Activated CD8-positive, alpha-beta memory T cell treated with anti-CD3 and anti-CD28 coated beads, Interleukin-2, amount 10 ng/mL, durations not matched to agents 7 days and 5 days (primary cell): ENCODE results near the gene UBA7. TPM values are rescaled to one million over a fixed set of nuclear protein-coding genes. Genes with fewer than 3 reads are reported as not detected.
A peak's percentile ranks its signal among the peaks of the same experiment; 100 is the strongest.

Experiments
- ATAC-seq: fragments of 150-1000 bp; cut with Tn5 transposase; one replicate; pipeline ENCODE4 v1.10.0; 2021; ENCODE audit warnings: moderate library complexity
- CTCF ChIA-PET: fragments of 350-600 bp; sonication (Branson Sonifier 250); formaldehyde crosslinking; loops from one replicate; lab custom pipeline; 2021; ENCODE audit warnings: antibody characterized with exemption; lab: Charles Lee
- DNase-seq: peaks from one replicate; pipeline ENCODE4 v3.0.0-alpha.2; 2020
- H3K27ac Mint-ChIP-seq: one replicate; pipeline ENCODE4 v1.8.0; 2021; ENCODE audit warnings: mild to moderate bottlenecking, mixed read lengths
- H3K27me3 Mint-ChIP-seq: one replicate; pipeline ENCODE4 v1.8.0; 2021; ENCODE audit warnings: mixed read lengths
- H3K36me3 Mint-ChIP-seq: one replicate; pipeline ENCODE4 v1.8.0; 2021; ENCODE audit warnings: mild to moderate bottlenecking, mixed read lengths
- H3K4me1 Mint-ChIP-seq: one replicate; pipeline ENCODE4 v1.8.0; 2021; ENCODE audit warnings: mixed read lengths
- H3K4me3 Mint-ChIP-seq: one replicate; pipeline ENCODE4 v1.8.0; 2021; ENCODE audit warnings: mild to moderate bottlenecking, moderate library complexity, mixed read lengths
- H3K9me3 Mint-ChIP-seq: one replicate; pipeline ENCODE4 v1.8.0; 2022; ENCODE audit warnings: low read depth, mixed read lengths
- total RNA-seq, 2 experiments: library from RNA; stranded (reverse); gene quantifications; one replicate each; pipeline ENCODE4 v1.2.3, GENCODE V29; 2021

UBA7 gene
- total RNA-seq, 2 experiments from 2014 or later = 149 to 212 TPM

DNA sequence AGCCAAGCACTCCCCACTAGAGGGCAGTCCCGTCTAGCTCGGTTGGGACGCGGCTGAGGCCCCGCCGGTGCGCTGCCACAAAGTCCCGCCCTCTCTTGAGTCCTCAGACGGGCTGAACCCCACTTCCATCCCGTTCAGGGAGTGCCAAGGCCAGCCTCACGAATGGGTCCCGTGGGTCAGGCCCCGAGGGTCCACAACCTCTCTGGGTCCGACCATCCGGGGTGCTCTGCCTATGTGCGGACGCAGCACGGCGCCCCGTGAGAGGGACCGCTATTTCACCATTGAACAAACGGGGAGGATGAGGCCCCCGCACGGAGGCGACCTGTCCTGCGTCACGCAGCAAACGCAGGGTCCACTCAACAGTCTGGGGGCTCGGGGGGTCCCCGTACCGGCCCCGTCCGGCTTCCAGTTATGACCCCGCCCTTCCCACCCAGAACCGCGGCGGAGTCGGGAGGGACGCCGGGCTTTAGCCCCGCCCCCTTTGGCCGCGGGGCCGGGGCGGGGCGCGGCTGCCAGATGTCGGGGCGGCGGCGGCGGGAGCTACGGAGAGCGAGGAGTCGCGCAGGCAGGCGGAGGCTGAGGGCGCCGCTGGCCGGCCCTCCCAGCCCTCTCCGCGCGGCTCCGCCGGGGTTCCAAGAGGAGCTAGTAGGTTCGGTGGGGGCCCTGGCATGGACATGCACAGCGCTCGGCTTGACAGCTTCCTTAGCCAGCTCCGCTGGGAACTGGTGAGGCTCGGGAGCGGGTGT, 10.9 kb downstream of the UBA7 start, which contains the start of gene INKA1:
INKA1 (plus strand) TSS at position 543 of the 746 bp plus-strand sequence; CDS start at position 675, 132 bp downstream.
- Mint-ChIP-seq H3K27me3 (peaks cover 11% of the 10 kb centered on the region), H3K27ac (peak within 1 kb of the TSS; percentile 76), H3K4me1 (peaks cover 31% of the 10 kb centered on the region), H3K9me3 (no peaks in the 10 kb centered on the region), H3K36me3 (no peaks in the 10 kb centered on the region), H3K4me3 (peak within 1 kb of the TSS; percentile 80)
- DNase-seq (peak; percentile 93), ATAC-seq (peak; percentile 89)
- CTCF ChIA-PET = interaction anchor here (0.6 to 15.8 kb wide), 33 partner anchors 9 to 444 kb away, joined by 3 to 261 read pairs (median 5); partner anchors contain the start of genes AMIGO3, IP6K1, MON1A and MST1R

DNA sequence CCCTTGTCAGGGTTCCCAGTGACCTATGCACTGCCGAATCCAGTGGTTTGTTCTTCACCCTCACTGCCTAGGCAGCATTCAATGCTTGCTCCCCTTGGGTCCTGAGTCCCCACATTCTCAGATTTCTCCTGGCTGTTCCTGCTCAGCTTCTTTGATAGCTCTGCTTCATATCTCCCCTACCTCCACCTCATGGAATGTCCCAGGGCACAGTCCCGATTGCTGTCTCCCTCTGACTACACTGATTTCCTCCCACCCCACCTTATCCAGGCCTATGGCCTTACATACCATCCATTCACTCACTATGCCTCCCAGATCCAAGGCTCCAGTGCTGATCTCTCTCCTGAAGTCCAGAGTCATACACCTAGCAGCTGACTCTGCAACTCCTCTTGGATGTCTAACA, 12.6 kb downstream of the UBA7 start:
- ATAC-seq (no peak), DNase-seq (no peak)
- CTCF ChIA-PET = interaction anchor here (0.8 to 15.8 kb wide), 9 partner anchors 11 to 100 kb away, joined by 3 to 261 read pairs (median 14); partner anchors contain the start of genes AMIGO3, IP6K1, TRAIP and UBA7
- H3K9me3 Mint-ChIP-seq = no peaks in the 10 kb centered on the region
- no peaks in the 10 kb centered on the region for H3K36me3 Mint-ChIP-seq
- no peak overlapping the region for H3K4me3 Mint-ChIP-seq
- peaks cover 11% of the 10 kb centered on the region for H3K27me3 Mint-ChIP-seq
- H3K4me1 Mint-ChIP-seq = peaks cover 14% of the 10 kb centered on the region
- no peak overlapping the region for H3K27ac Mint-ChIP-seq

DNA sequence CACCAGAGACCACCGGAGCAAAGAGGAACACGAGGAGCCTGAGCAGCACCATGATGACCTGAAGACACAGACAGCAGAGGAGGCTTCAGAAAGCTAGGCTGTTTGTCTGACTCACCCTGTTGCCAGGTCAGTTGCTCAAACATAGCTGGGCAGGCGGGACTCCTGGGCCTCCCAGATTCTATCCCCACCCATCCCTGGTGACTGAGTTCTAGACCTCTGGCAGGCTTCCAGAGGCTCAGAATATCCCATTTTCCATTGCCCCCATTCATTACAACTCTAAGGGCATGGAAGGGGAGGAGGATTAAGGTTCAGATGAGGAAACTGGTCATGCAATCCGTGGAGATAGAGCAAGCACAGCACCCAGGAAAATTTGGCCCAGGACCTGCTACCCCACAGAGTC, 14.0 kb downstream of the UBA7 start, which contains the start of gene CDHR4:
CDHR4 (minus strand) TSS at position 113 of the 400 bp plus-strand sequence; CDS start at position 52, 61 bp downstream.
- no peak within 1 kb of the TSS for H3K27ac Mint-ChIP-seq
- H3K4me3 Mint-ChIP-seq = no peak within 1 kb of the TSS
- H3K9me3 Mint-ChIP-seq = no peaks in the 10 kb centered on the region
- peaks cover 10% of the 10 kb centered on the region for H3K4me1 Mint-ChIP-seq
- peaks cover 11% of the 10 kb centered on the region for H3K27me3 Mint-ChIP-seq
- no peak for ATAC-seq
- H3K36me3 Mint-ChIP-seq = no peaks in the 10 kb centered on the region
- CTCF ChIA-PET = interaction anchor here (0.7 to 15.8 kb wide), 4 partner anchors 12 to 37 kb away, joined by 3 to 261 read pairs (median 48); partner anchors contain the start of gene UBA7
- DNase-seq = no peak

DNA sequence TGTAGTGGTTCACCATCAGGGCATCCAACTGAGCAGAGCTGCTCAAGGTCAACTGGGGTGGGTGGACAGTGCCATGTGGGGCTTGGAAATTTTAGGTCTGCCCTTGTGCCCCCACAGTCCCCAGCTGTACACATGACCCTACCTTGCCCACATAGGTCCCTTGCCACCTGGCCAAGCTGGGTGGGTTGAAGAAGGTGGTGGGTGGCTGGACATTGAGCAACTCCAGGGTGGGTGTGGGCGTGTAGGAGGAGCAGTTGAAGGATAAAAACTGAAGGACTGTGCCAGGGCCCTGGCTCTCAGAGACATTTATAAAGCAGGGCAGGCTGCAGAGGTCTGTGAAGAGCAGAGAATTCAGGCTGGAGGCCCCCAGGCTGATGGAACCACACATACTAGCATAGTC, 14.6 kb downstream of the UBA7 start:
- no peak for DNase-seq
- Mint-ChIP-seq H3K27ac (no peak overlapping the region), H3K4me3 (no peak overlapping the region), H3K9me3 (no peaks in the 10 kb centered on the region), H3K4me1 (peaks cover 9% of the 10 kb centered on the region), H3K36me3 (no peaks in the 10 kb centered on the region), H3K27me3 (peaks cover 11% of the 10 kb centered on the region)
- no peak for ATAC-seq
- CTCF ChIA-PET = interaction anchor here (0.7 to 15.8 kb wide), 5 partner anchors 12 to 259 kb away, joined by 3 to 261 read pairs (median 10); partner anchors contain the start of gene UBA7

DNA sequence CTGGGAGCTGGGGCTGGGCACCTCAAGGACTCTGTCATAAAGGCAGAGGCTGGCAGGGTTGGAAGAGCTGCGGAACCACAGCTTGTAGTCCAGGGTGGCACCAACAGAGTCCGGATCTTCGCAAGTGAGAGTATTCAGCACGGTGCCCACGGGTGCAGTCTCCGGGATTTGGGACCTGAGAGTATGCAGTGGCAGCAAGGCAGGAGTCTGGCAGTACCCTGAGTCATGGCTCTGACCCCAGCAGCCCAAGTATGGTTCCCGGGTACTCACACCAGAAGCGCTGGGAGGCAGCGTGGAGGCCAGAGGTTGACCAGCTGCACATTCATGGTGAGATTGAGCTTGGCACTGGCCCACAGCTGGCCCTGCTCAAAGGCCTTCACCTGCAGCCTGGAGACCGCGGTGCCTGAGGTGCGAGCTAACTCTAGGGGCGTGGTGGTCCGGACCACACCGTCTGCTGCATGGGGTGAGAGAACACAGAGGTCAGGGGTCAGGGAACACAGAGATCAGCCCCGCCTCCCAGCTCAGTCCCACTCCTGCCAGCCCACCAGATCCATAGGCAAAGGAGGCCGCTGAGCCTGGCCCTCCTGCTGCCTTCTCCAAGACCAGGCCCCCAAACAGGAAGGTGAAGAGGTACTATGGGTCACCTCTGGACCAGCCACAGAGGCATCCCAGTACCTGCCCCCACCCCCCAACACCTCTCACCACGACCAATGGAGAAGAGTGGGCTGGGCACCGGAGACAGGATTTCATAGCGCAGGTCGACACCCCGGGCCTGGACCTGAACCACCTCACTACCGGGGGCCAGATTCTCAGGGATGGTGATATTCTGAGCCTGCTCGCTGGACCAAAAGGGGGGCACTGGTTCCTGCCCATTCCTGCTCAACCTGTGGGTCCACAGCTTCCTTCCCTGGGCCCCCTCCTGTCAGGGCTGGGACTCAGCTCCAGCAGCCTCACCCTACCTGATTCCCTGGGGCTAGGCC, 18.5 kb downstream of the UBA7 start:
- DNase-seq = no peak
- Mint-ChIP-seq H3K9me3 (no peaks in the 10 kb centered on the region), H3K36me3 (no peaks in the 10 kb centered on the region), H3K4me1 (peaks cover 4% of the 10 kb centered on the region), H3K4me3 (no peak overlapping the region), H3K27ac (no peak overlapping the region), H3K27me3 (no peaks in the 10 kb centered on the region)
- CTCF ChIA-PET = no interaction called here
- no peak for ATAC-seq

DNA sequence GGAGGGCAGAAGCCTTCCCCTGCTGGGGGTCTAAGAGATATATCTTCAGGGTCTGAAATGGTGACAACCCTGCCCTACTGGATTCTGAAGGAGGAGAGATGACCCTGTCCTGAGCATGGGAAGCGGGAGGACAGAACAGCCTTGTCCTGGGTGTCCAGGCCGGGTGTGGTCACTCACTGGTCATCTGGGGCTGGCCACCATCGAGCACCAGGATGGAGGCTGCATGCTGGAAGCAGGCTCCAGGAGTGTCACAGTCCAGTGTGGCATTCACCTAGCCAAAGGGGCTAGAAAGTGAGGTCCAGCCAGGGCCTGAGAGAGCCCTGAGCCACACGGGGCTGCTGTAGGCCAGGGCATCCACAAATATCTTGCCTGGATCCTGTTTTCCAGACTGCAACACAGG, 19.3 kb downstream of the UBA7 start:
- H3K27ac Mint-ChIP-seq = no peak overlapping the region
- DNase-seq (no peak), ATAC-seq (no peak)
- no peaks in the 10 kb centered on the region for H3K27me3 Mint-ChIP-seq
- no peaks in the 10 kb centered on the region for H3K9me3 Mint-ChIP-seq
- H3K4me1 Mint-ChIP-seq = peaks cover 6% of the 10 kb centered on the region
- no peaks in the 10 kb centered on the region for H3K36me3 Mint-ChIP-seq
- CTCF ChIA-PET = interaction anchor here (1.9 kb wide), 1 partner anchor 8 kb away, joined by 6 read pairs; the partner anchor contains the start of gene INKA1
- H3K4me3 Mint-ChIP-seq = no peak overlapping the region

DNA sequence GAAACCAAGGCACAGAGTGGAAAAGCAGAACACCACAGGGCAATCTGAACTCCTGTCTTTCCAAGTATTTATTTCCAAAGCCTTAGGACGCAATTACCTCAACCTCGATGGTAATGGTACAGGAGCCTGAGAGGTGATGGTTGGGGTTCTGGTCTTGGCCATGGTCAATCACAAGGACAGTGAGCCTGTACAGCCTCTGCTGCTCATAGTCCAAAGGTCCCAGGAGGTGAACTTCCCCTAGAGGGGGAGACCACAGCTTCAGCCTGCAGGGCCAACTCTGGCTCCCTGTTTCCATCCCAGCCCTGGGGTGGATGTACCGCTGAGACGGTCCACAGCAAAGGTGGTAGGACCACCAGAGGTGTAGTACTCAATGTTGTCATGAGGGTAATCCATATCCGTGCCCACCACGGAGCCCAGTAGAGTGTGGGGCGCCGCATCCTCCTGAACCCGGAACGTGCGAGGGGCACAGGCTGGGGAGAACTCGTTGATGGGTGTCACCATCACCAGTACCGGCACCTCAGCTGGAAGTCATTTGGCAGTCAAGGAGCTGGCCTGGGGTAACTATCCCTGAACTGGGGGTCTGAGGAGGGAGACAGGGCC, 20.2 kb downstream of the UBA7 start:
- ATAC-seq = no peak
- no peaks in the 10 kb centered on the region for H3K27me3 Mint-ChIP-seq
- DNase-seq = no peak
- no peaks in the 10 kb centered on the region for H3K9me3 Mint-ChIP-seq
- H3K4me1 Mint-ChIP-seq = peaks cover 6% of the 10 kb centered on the region
- H3K27ac Mint-ChIP-seq = no peak overlapping the region
- no peaks in the 10 kb centered on the region for H3K36me3 Mint-ChIP-seq
- CTCF ChIA-PET = interaction anchor here (1.9 kb wide), 1 partner anchor 9 kb away, joined by 6 read pairs; the partner anchor contains the start of gene INKA1
- no peak overlapping the region for H3K4me3 Mint-ChIP-seq

DNA sequence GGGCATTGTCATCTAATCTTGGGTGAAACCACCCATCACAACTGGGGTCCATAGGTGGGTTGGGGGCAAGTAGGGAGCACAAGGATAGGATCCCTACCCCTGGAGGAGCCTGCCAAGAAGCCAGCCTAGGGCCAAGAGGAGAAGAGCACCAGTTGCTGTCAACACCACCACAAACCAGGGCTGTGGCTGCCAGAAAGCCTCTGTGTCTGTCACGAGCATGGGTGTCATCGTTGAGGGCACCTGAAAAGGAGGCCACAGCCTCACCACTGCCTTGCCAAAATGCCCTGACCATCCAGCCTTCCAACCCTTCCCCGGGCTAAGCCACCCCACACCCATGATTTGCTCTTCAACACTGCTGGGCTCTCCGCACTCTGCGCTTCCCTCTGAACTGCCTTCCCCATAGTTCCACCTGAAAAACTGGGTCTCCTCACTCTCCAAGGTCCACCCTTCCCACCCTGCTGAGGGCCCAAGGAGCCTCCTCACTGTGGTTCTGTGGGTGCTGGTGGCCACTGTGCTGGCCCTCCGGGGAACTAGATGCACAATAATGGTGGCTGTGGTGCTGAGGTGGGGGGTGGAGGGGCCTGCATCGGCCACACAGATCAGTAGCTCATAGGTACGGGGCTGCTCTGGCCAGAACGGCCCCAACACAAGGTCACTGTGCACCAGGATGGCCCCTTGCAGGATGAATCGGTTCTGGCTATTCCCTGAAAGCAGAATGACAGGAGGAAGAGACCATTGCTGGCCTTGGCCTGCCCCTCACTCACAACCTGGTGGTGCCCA, 21.2 kb downstream of the UBA7 start:
- H3K27me3 Mint-ChIP-seq = no peaks in the 10 kb centered on the region
- CTCF ChIA-PET = interaction anchor here (0.9 to 1.9 kb wide), 2 partner anchors 10 to 46 kb away, joined by 3 to 6 read pairs; partner anchors contain the start of gene INKA1
- no peaks in the 10 kb centered on the region for H3K9me3 Mint-ChIP-seq
- DNase-seq = no peak
- no peak overlapping the region for H3K27ac Mint-ChIP-seq
- H3K36me3 Mint-ChIP-seq = no peaks in the 10 kb centered on the region
- ATAC-seq = no peak
- peaks cover 6% of the 10 kb centered on the region for H3K4me1 Mint-ChIP-seq
- H3K4me3 Mint-ChIP-seq = no peak overlapping the region

DNA sequence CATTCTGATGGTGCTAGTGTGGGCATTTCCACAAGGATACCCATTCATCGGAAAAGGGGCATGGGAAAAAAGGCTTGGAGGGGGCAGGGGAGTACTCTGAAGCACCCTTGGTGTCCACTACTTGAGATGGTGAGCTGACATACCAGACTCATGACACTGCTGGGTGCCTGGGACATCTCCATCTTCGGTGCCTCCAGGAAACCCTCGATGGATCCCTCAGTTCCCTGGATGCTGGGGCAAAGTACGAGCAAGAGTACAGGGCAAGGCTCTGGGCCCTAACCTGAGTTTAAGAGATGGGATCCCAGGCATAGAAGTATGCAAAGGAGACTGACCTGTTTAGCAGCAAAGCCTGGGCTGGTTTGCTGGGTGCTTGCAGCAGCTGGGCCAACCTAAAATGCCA, 22.2 kb downstream of the UBA7 start:
- Mint-ChIP-seq H3K27ac (no peak overlapping the region), H3K27me3 (no peaks in the 10 kb centered on the region), H3K9me3 (no peaks in the 10 kb centered on the region), H3K4me3 (no peak overlapping the region), H3K4me1 (peaks cover 14% of the 10 kb centered on the region), H3K36me3 (no peaks in the 10 kb centered on the region)
- no peak for DNase-seq
- CTCF ChIA-PET = interaction anchor here (0.7 to 3.0 kb wide), 3 partner anchors 11 to 47 kb away, joined by 3 to 16 read pairs (median 3); partner anchors contain the start of gene INKA1
- ATAC-seq = no peak

DNA sequence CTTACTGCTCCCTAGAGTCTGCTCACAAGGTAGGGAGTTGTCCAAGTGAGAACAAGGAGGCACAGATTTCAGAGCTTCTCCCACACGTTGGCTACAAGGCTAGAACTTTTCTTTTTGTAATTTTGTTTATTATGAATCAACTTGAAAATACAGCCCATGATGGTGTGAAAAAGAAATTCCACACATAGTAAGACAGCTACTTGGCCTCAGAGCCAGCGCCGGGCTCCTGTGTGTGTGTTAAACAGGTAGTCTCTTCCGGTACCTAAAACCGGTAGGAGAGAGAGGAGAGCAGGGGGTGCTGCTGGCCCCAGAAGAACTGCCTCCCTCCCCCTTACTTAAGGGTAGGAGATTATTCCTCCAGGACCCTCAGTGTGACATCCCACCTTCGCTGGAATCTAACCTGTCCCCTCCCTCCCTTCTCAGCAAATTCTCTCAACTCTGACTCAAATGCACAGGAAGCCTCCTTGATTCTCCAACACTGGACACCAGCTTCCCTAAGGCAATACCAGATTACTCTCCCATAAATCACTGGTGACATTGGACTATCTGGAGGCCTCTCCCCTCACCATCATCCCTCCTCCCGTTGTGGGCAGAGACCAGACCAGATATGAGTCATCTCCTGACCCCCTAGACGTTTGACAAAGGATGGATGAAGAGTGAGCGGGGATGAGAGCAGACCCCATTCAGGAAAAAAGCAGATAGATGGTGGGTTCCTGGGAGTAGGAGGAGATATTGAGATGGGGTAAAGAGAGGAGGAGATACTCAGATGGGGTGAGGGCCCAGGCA, 22.9 kb downstream of the UBA7 start:
- H3K36me3 Mint-ChIP-seq = no peaks in the 10 kb centered on the region
- CTCF ChIA-PET = interaction anchor here (0.7 to 3.0 kb wide), 5 partner anchors 12 to 445 kb away, joined by 3 to 16 read pairs (median 3); partner anchors contain the start of gene INKA1
- no peak overlapping the region for H3K4me3 Mint-ChIP-seq
- H3K27ac Mint-ChIP-seq = no peak overlapping the region
- H3K27me3 Mint-ChIP-seq = no peaks in the 10 kb centered on the region
- no peaks in the 10 kb centered on the region for H3K9me3 Mint-ChIP-seq
- DNase-seq (no peak), ATAC-seq (no peak)
- H3K4me1 Mint-ChIP-seq = peaks cover 15% of the 10 kb centered on the region

DNA sequence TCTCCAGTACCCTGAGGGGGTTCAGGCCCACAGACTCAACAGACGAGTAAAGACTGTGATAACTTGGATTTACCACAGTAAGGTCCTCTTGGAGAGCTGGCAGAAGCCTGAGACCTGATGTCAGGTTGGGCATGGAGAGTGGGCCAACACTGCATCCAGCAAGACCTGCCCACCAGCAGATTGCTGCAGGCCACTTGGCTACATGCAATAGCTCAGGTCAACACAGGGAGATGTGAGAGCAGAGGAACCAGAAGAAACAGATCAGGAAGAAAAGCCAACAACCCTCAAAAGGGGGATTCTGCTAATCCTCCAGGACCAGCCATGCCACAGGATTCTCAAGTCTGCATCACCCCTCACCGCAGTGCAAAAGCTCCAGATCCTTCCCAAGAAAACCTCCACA, 25.7 kb downstream of the UBA7 start:
- H3K27me3 Mint-ChIP-seq = no peaks in the 10 kb centered on the region
- H3K36me3 Mint-ChIP-seq = peaks cover 10% of the 10 kb centered on the region
- peaks cover 26% of the 10 kb centered on the region for H3K4me1 Mint-ChIP-seq
- H3K4me3 Mint-ChIP-seq = no peak overlapping the region
- no peak for DNase-seq
- no peaks in the 10 kb centered on the region for H3K9me3 Mint-ChIP-seq
- no peak for ATAC-seq
- no peak overlapping the region for H3K27ac Mint-ChIP-seq
- CTCF ChIA-PET = interaction anchor here (1.4 to 3.1 kb wide), 4 partner anchors 11 to 51 kb away, joined by 3 to 27 read pairs (median 12); partner anchors contain the start of genes CDHR4 and INKA1
